GM21360 (cell line): ENCODE results near the gene PNMA1.
"Not testable (repeated sequence)": the region's sequence is repeated elsewhere in the genome, so short reads cannot be mapped to it uniquely, and the experiment has no call there.

ENCODE experiments used
- ATAC-seq: cut with Tn5 transposase; IDR thresholded peaks from one replicate; pipeline ENCODE4 v1.9.1; 2021; ENCODE audit warnings: mild to moderate bottlenecking, moderate library complexity; ENCODE audit not compliant: unreplicated experiment

The PNMA1 gene

GRCh38 chr14:73718418-73719251 is 4.5 kb upstream of the PNMA1 start:
- ATAC-seq = no peak

- ATAC-seq = no peak
Measured at GRCh38 chr14:73717711-73718417, 3.7 kb upstream of the PNMA1 start.

- no peak for ATAC-seq
Measured at GRCh38 chr14:73717266-73717665, 3.1 kb upstream of the PNMA1 start.

- no peak for ATAC-seq
Measured at GRCh38 chr14:73715707-73716106, 1.5 kb upstream of the PNMA1 start.

- ATAC-seq = peak; percentile 17
Measured at GRCh38 chr14:73714656-73715081, 485 bp upstream of the PNMA1 start.

- no peak for ATAC-seq
Measured at GRCh38 chr14:73713206-73713802, 880 bp downstream of the PNMA1 start.

- ATAC-seq = no peak
Measured at GRCh38 chr14:73712540-73713180, 1.5 kb downstream of the PNMA1 start.

- no peak for ATAC-seq
Measured at GRCh38 chr14:73712071-73712506, 2.1 kb downstream of the PNMA1 start.

GRCh38 chr14:73710737-73711136 is 3.4 kb downstream of the PNMA1 start:
- ATAC-seq = no peak

- ATAC-seq = no peak
Measured at GRCh38 chr14:73709904-73710469, 4.2 kb downstream of the PNMA1 start.

GRCh38 chr14:73708076-73708475 is 6.1 kb downstream of the PNMA1 start:
- ATAC-seq = not testable (repeated sequence)

- ATAC-seq = no peak
Measured at GRCh38 chr14:73700325-73700724, 13.9 kb downstream of the PNMA1 start.

- peak; percentile 78 for ATAC-seq
Measured at GRCh38 chr14:73696466-73697400, 17.5 kb downstream of the PNMA1 start.

GRCh38 chr14:73695997-73696396 is 18.2 kb downstream of the PNMA1 start:
- ATAC-seq = peak; percentile 57

GRCh38 chr14:73695082-73695481 is 19.1 kb downstream of the PNMA1 start:
- no peak for ATAC-seq

- no peak for ATAC-seq
Measured at GRCh38 chr14:73694083-73694482, 20.1 kb downstream of the PNMA1 start.

GRCh38 chr14:73686901-73687300 is 27.3 kb downstream of the PNMA1 start:
- ATAC-seq = no peak

- no peak for ATAC-seq
Measured at GRCh38 chr14:73685328-73685727, 28.9 kb downstream of the PNMA1 start.

GRCh38 chr14:73684627-73685026 is 29.6 kb downstream of the PNMA1 start:
- ATAC-seq = no peak

GRCh38 chr14:73680821-73681220 is 33.4 kb downstream of the PNMA1 start:
- ATAC-seq = no peak
